OCI-LY1 (cell line): ENCODE data around the gene UBE4B.

Source experiments
- CTCF ChIP-seq: fragments of 200-600 bp; sonication (generic), shearing (Covaris generic); IDR thresholded peaks from 2 replicates; pipeline ENCODE4 v1.5.1; 2017; ENCODE audit warnings: mild to moderate bottlenecking, antibody characterized with exemption, low read length, moderate library complexity, mixed read lengths
- EZH2 ChIP-seq: fragments of 200-600 bp; sonication (generic), shearing (Covaris generic); IDR thresholded peaks from 2 replicates; pipeline ENCODE4 v1.8.0; 2017; ENCODE audit warnings: borderline replicate concordance, mixed run types, mild to moderate bottlenecking, antibody characterized with exemption, low read length, moderate library complexity, mixed read lengths

- TF ChIP-seq CTCF (no peak), EZH2 (no peak)
Measured at GRCh38 chr1:10065344-10065685, 32.6 kb downstream of the UBE4B start.
